Heart right ventricle (tissue), 16 donors: ENCODE data around the gene IQSEC1. TPM values are rescaled to one million over a fixed set of nuclear protein-coding genes. Genes with fewer than 3 reads are reported as not detected.

Source experiments
- ATAC-seq, 8 donors: fragments of 200-7000 bp; cut with Tn5 transposase; one replicate each; pipeline ENCODE4 v1.9.1; 2020; ENCODE audit warnings: mild to moderate bottlenecking in 8 of 8, moderate library complexity in 8 of 8, moderate number of reproducible peaks in 1 of 8
- DNase-seq, 2 donors: peaks; one replicate each; pipeline ENCODE4 v3.0.0-alpha.2; 2020
- H3K27ac ChIP-seq, 10 donors: fragments of 200-600 bp; sonication (generic) in 2 of 10; one replicate each; pipeline versions ENCODE4 v1.5.0 to v1.8.0; 2020 to 2022; ENCODE audit warnings: mild to moderate bottlenecking in 3 of 10
- H3K27me3 ChIP-seq, 7 donors: fragments of 200-600 bp; one replicate each; pipeline ENCODE4 v1.8.0; 2021 to 2022; ENCODE audit warnings: mild to moderate bottlenecking in 2 of 7
- H3K36me3 ChIP-seq, 9 donors: fragments of 200-600 bp; sonication (generic) in 1 of 9; one replicate each; pipeline versions ENCODE4 v1.5.0 to v1.8.0; 2020 to 2022; ENCODE audit warnings: mild to moderate bottlenecking in 2 of 9
- H3K4me1 ChIP-seq, 9 donors: fragments of 200-600 bp; sonication (generic) in 1 of 9; one replicate each; pipeline versions ENCODE4 v1.5.0 to v1.8.0; 2020 to 2022; ENCODE audit warnings: mild to moderate bottlenecking in 4 of 9
- H3K4me3 ChIP-seq, 10 donors: fragments of 200-600 bp; sonication (generic) in 2 of 10; one replicate each; pipeline versions ENCODE4 v1.5.0 to v1.8.0; 2020 to 2022; ENCODE audit warnings: mild to moderate bottlenecking in 7 of 10, moderate library complexity in 2 of 10
- H3K9me3 ChIP-seq, 11 donors: fragments of 200-600 bp in 10 of 11; sonication (generic) in 2 of 11; one replicate each; pipeline versions ENCODE4 v1.5.0 to v1.8.0; 2013 to 2022; ENCODE audit warnings: mild to moderate bottlenecking in 2 of 11, control low read depth in 1 of 11, moderate library complexity in 1 of 11
- CTCF ChIP-seq, 9 donors: fragments of 200-600 bp; sonication (generic) in 2 of 9; IDR thresholded peaks; one replicate each; pipeline versions ENCODE4 v1.5.0 to v1.8.0; 2021 to 2022; ENCODE audit warnings: antibody characterized with exemption in 9 of 9, mild to moderate bottlenecking in 5 of 9, moderate library complexity in 1 of 9
- WGBS, 2 donors: extraction: QIAGEN DNeasy Blood & Tissue Kit; methylation state at CpG; one replicate each; pipeline ENCODE4 v1.1.7; 2013; ENCODE audit warnings: inconsistent platforms in 1 of 2; 5-methylcytosine and 5-hydroxymethylcytosine counted together
- intact Hi-C, 10 donors: fragments of 100-400 bp; cut with DNase I; formaldehyde crosslinking; loops; one replicate each; pipeline versions ENCODE4 v1.11.1 to v1.14.2; 2022
- polyA plus RNA-seq, 2 donors: library from polyadenylated mRNA; stranded (reverse); fragments of 200-250 nt; gene quantifications; one replicate each; pipeline ENCODE4 v1.2.3, GENCODE V29; 2013
- total RNA-seq, 10 donors: library from RNA; stranded (reverse); fragmentation: NEBNext Ultra II Directional in 3 of 10; extraction: Animal tissue kit (Norgen Biotek cat#: 25700) in 3 of 10; gene quantifications; one replicate each; pipeline versions ENCODE4 v1.2.1 to v1.2.4, GENCODE V29; 2021 to 2023
- donor health status: Arrhythmogenic right ventricular cardiomyopathy.
- donor health status: ischemic (EF 13 %, LVEDD 7.1; RV severe dilation, severe dysfunction).
- donor health status: healthy with polysubstance abuse.
- donor health status: DM: no; HTN: yes; CAD: no.
- donor health status: DM: no; HTN: no; CAD: no.
- donor health status: ischemic (EF 25% LVEDD 6.9; RV normal size, moderate dysfunction).
- donor health status: ischemic (EF 25% LVEDD 5.7; RV mildly dilated, moderate dysfunction).
- donor health status: healthy.
- donor health status: DM: yes; HTN: yes; CAD: no.
- donor health status: Ischemic cardiomyopathy.
- donor health status: ischemic (EF 35%, LVEDD 5.7; RV mildly dilated, moderate dysfunction).
- donor health status: nonischemic (EF 11% LVEDD 7.7; RV severe dilation, severe dysfunction).
- donor health status: DM: yes; HTN: yes; CAD: no.
- donor health status: PGD.
- donor health status: ischemic (EF 29% LVEDD 5.4; RV normal size, mild dysfunction).
- donor health status: nonischemic (EF 23%, LVEDD 6.1; RV moderate dilation, normal function).

Gene IQSEC1
- total and polyA plus RNA-seq, 12 donors, result 13.1 to 73.9 (median 60.4) TPM

GRCh38 chr3:13037458-13038117 lies 35.6 kb downstream of the IQSEC1 start:
- Histone ChIP-seq H3K9me3 (no peaks in the 10 kb centered on the region), H3K27me3 (no peaks in the 10 kb centered on the region), H3K4me3 (no peak overlapping the region), H3K4me1 (peaks cover 0 to 7% (median 0%) of the 10 kb centered on the region in 9 donors), H3K36me3 (no peaks in the 10 kb centered on the region), H3K27ac (no peak overlapping the region)
- intact Hi-C loops, result no loop called here
- ATAC-seq (no peak), DNase-seq (no peak)
- 86 to 90% methylated on average over 8 of the region's 8 CpGs for WGBS, 2 donors
- no peak for TF ChIP-seq CTCF (IDR thresholded peaks at IDR 0.05)

GRCh38 chr3:13034861-13035260 lies 38.4 kb downstream of the IQSEC1 start:
- peak in 3 of 8 donors; percentile 20 to 32 (median 21) for ATAC-seq
- DNase-seq, result no peak

GRCh38 chr3:13034109-13034800 lies 39.0 kb downstream of the IQSEC1 start:
- intact Hi-C loops, result no loop called here
- peak in 2 of 8 donors; percentile 44 to 50 for ATAC-seq
- H3K27ac ChIP-seq, result no peak overlapping the region

More at GRCh38 chr3:13034861-13035260, 38.4 kb downstream of the IQSEC1 start:
- intact Hi-C loops, result no loop called here
- Histone ChIP-seq H3K36me3 (no peaks in the 10 kb centered on the region), H3K27me3 (no peaks in the 10 kb centered on the region), H3K9me3 (no peaks in the 10 kb centered on the region), H3K27ac (no peak overlapping the region), H3K4me3 (no peak overlapping the region), H3K4me1 (peaks cover 0 to 7% (median 0%) of the 10 kb centered on the region in 9 donors)
- no peak for TF ChIP-seq CTCF (IDR thresholded peaks at IDR 0.05)
- 81 to 86% methylated on average over 5 of the region's 5 CpGs for WGBS, 2 donors

GRCh38 chr3:13032206-13032605 lies 41.0 kb downstream of the IQSEC1 start:
- Histone ChIP-seq H3K9me3 (no peaks in the 10 kb centered on the region), H3K27me3 (no peaks in the 10 kb centered on the region), H3K4me1 (peaks cover 0 to 16% (median 0%) of the 10 kb centered on the region in 9 donors), H3K36me3 (no peaks in the 10 kb centered on the region), H3K27ac (no peak overlapping the region), H3K4me3 (no peak overlapping the region)
- intact Hi-C loops, result no loop called here
- no peak for DNase-seq
- WGBS, 2 donors, result 95 to 97% methylated on average over 13 of the region's 13 CpGs
- no peak for ATAC-seq
- TF ChIP-seq CTCF (IDR thresholded peaks at IDR 0.05), result no peak

More at GRCh38 chr3:13034109-13034800, 39.0 kb downstream of the IQSEC1 start:
- Histone ChIP-seq H3K9me3 (no peaks in the 10 kb centered on the region), H3K27me3 (no peaks in the 10 kb centered on the region), H3K4me1 (peaks cover 0 to 7% (median 0%) of the 10 kb centered on the region in 9 donors), H3K4me3 (no peak overlapping the region), H3K36me3 (no peaks in the 10 kb centered on the region)
- no peak for DNase-seq
- TF ChIP-seq CTCF (IDR thresholded peaks at IDR 0.05), result no peak
- WGBS, 2 donors, result 89 to 92% methylated on average over 21 of the region's 21 CpGs
